K562 (cell line): ENCODE data around the gene THOC3. TPM values are rescaled to one million over a fixed set of nuclear protein-coding genes. Genes with fewer than 3 reads are reported as not detected.
A peak's percentile ranks its signal among the peaks of the same experiment; 100 is the strongest.
"Not testable (repeated sequence)": the region's sequence is repeated elsewhere in the genome, so short reads cannot be mapped to it uniquely, and the experiment has no call there.

Experiments used
- ATAC-seq: fragments of 200-7000 bp; cut with Tn5 transposase; 3 replicates; pipeline ENCODE4 v1.9.1; 2020; ENCODE audit warnings: moderate library complexity
- BruUV-seq: library from RNA; stranded (reverse); fragments of 400-500 nt; replicated peaks from 2 replicates; lab custom pipeline; 2021; lab: Mats Ljungman, UMichigan
- CTCF ChIA-PET: fragments of 300-600 bp; formaldehyde crosslinking; extraction: SDS; loops from one replicate; lab custom pipeline; 2021; ENCODE audit warnings: low intra/inter-chr PET ratio; lab: Yijun Ruan, JAX
- POLR2A ChIA-PET: fragments of 300-600, 350-650 bp; sonication (Branson Sonifier 250); formaldehyde crosslinking; extraction: SDS; loops from one replicate; lab custom pipeline; 2021; ENCODE audit warnings: antibody characterized with exemption, inconsistent platforms; lab: Yijun Ruan, JAX
- DNase-seq, 4 experiments: peaks; one replicate each; pipeline versions ENCODE4 v3.0.0 to v3.0.0-alpha.2; 2011 to 2018; ENCODE audit warnings: low spot score in 3 of 4, mixed read lengths in 3 of 4; ENCODE audit errors: extremely low read depth in 1 of 4
- FAIRE-seq: peaks from 2 replicates; lab custom pipeline; 2011; peaks lifted over from hg19 to GRCh38; lab: Jason Lieb, UNC
- H2AFZ ChIP-seq: 2 replicates; pipeline ENCODE4 v1.6.0; 2011; ENCODE audit warnings: low read depth, low read length, control low read depth, inconsistent platforms
- H3K27ac ChIP-seq: fragments of 200-600 bp; 3 replicates; pipeline ENCODE4 v1.8.0; 2011; ENCODE audit warnings: low read depth, mild to moderate bottlenecking, control low read depth, inconsistent platforms, low read length, moderate library complexity, mixed read lengths; ENCODE audit errors: extremely low read depth
- H3K27me3 ChIP-seq, 2 experiments: fragments of 300-600 bp in 1 of 2; 2 replicates in 1 of 2; 3 replicates in 1 of 2; pipeline versions ENCODE4 v1.6.0 to v1.8.0; 2011; ENCODE audit warnings: inconsistent platforms in 2 of 2, low read length in 2 of 2, mild to moderate bottlenecking in 1 of 2, mixed read lengths in 1 of 2, moderate library complexity in 1 of 2; ENCODE audit not compliant: control insufficient read depth in 2 of 2, insufficient read depth in 2 of 2
- H3K36me3 ChIP-seq: fragments of 300-600 bp; 3 replicates; pipeline ENCODE4 v1.8.0; 2011; ENCODE audit warnings: mild to moderate bottlenecking, low read length, inconsistent platforms; ENCODE audit not compliant: control insufficient read depth, insufficient read depth
- H3K4me1 ChIP-seq, 2 experiments: fragments of 200-600 bp in 1 of 2; replicated peaks in 1 of 2; 2 replicates in 1 of 2; 3 replicates in 1 of 2; pipeline versions ENCODE4 v1.5.1 to v1.8.0; 2011; ENCODE audit warnings: inconsistent platforms in 2 of 2, low read length in 2 of 2, mild to moderate bottlenecking in 1 of 2, mixed read lengths in 1 of 2, moderate library complexity in 1 of 2; ENCODE audit not compliant: control insufficient read depth in 2 of 2, insufficient read depth in 2 of 2
- H3K4me2 ChIP-seq: 2 replicates; pipeline ENCODE4 v1.6.1; 2011; ENCODE audit warnings: low read length, control low read depth, inconsistent platforms, mixed read lengths; ENCODE audit not compliant: insufficient read depth
- H3K4me3 ChIP-seq: fragments of 200-600 bp; sonication (generic), shearing (Covaris generic); 2 replicates; pipeline ENCODE4 v1.5.1; 2016; ENCODE audit warnings: control low read depth, inconsistent platforms
- H3K79me2 ChIP-seq: fragments of 200-600 bp; 3 replicates; pipeline ENCODE4 v1.8.0; 2011; ENCODE audit warnings: low read length, inconsistent platforms; ENCODE audit not compliant: control insufficient read depth, insufficient read depth
- H3K9ac ChIP-seq, 2 experiments: 2 replicates each; pipeline versions ENCODE4 v1.6.0 to v1.6.1; 2011; ENCODE audit warnings: low read depth in 2 of 2, low read length in 2 of 2, control low read depth in 1 of 2, inconsistent platforms in 1 of 2, mild to moderate bottlenecking in 1 of 2, mixed read lengths in 1 of 2; ENCODE audit not compliant: insufficient read depth in 1 of 2
- H3K9me1 ChIP-seq: one replicate; pipeline ENCODE4 v1.6.0; 2011; ENCODE audit warnings: inconsistent platforms, mild to moderate bottlenecking, low read length, moderate library complexity; ENCODE audit not compliant: control insufficient read depth, insufficient read depth
- H3K9me3 ChIP-seq: replicated peaks from 2 replicates; pipeline ENCODE4 v1.5.1; 2011; ENCODE audit warnings: low read depth, low read length, inconsistent platforms; ENCODE audit not compliant: control insufficient read depth, insufficient read depth
- H4K20me1 ChIP-seq: replicated peaks from 2 replicates; pipeline ENCODE4 v1.6.1; 2011; ENCODE audit warnings: low read length, inconsistent platforms, mixed read lengths; ENCODE audit not compliant: control insufficient read depth, insufficient read depth
- WGBS: fragments of 100-300 bp; shearing (Covaris generic); methylation state at CpG from one replicate; pipeline ENCODE4 v1.1.6; 2016; ENCODE audit warnings: low coverage, mixed read lengths; ENCODE audit not compliant: insufficient coverage; ENCODE audit errors: missing lambda C conversion rate; 5-methylcytosine and 5-hydroxymethylcytosine counted together
- in situ Hi-C: fragments of 300-500 bp; cut with MboI; formaldehyde crosslinking; loops from 4 replicates; pipeline ENCODE4 v1.15.0; 2018; ENCODE audit warnings: inconsistent platforms, mixed read lengths
- intact Hi-C: fragments of 100-400 bp; cut with micrococcal nuclease; formaldehyde crosslinking; loops from 2 replicates; pipeline ENCODE4 v1.14.2; 2022
- polyA plus RNA-seq, 8 experiments: library from polyadenylated mRNA; depleted of rRNA in 4 of 8; stranded (reverse) in 5 of 8; unstranded in 3 of 8; fragments of >200 nt; fragmentation: Nextera tagmentation in 2 of 8; fragmentation: Illumina TruSeq in 1 of 8; extraction: Ambion mirVana in 2 of 8; extraction: Trizol in 1 of 8; gene quantifications; 2 replicates each; pipeline versions ENCODE4 v1.2.1 to v1.2.3, GENCODE V29; 2011 to 2014; ENCODE audit warnings: inconsistent platforms in 1 of 8, missing spikeins in 1 of 8
- total RNA-seq, 7 experiments: library from RNA; depleted of rRNA in 6 of 7; stranded (reverse); fragments of >200 nt in 6 of 7; fragmentation: Illumina TruSeq in 2 of 7; extraction: Trizol in 2 of 7; gene quantifications; 2 replicates each; pipeline versions ENCODE4 v1.2.1 to v1.2.3, GENCODE V29; 2011 to 2021; ENCODE audit warnings: low replicate concordance in 1 of 7

The THOC3 gene
- total and polyA plus RNA-seq, 9 of the 15 experiments (the other 6 are each of a cell fraction or from before 2014, with no cell fraction given), result 29.8 to 360 (median 112) TPM

DNA sequence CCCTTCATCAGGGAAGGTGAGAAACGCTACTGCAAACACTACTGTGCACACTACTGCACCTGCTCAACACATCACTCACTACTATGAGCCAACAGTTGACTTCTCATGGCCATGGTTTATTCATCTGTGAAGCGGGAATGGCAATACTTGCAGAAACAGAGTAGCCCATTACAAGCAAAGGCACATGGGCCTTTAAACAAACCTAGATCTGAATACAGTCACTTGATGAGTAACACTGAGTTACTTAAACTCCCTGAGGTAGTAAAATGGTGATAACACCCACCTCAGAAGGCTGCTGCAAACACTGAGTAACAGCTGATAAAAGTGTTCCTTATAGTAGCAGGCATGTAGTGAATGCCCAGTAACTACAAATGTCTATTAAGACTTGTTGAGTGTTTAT lies 9.6 kb downstream of the THOC3 start:
- CTCF ChIA-PET, H4K20me1 ChIP-seq, H3K9me3 ChIP-seq, DNase-seq, H2AFZ ChIP-seq, H3K9me1 ChIP-seq, in situ Hi-C loops, H3K4me1 ChIP-seq, H3K4me3 ChIP-seq, H3K27me3 ChIP-seq, H3K79me2 ChIP-seq, H3K27ac ChIP-seq, H3K9ac ChIP-seq, H3K4me2 ChIP-seq, intact Hi-C loops, BruUV-seq, H3K36me3 ChIP-seq, POLR2A ChIA-PET, ATAC-seq: not testable (repeated sequence)
- 94% methylated on average over 2 of the region's 2 CpGs for WGBS
- FAIRE-seq, result peak; percentile 35

DNA sequence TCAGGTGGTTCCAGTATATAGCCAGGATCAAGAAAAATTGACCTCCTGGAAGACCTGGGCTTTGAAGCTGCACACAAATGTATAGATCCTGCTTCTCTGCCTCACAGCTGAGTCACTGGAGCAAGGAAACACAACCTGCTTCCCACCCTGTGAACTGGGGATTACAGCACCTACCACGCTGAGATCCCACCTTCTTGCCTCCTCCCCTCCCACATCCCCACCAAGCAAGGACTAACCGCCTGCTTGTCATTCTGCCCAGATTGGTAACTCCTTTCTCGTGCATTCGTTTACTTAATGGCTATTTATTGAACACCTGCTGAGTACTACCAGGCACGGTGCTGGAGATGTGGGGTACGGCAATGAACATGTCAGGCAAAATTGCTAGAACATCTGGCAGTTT lies 14.0 kb downstream of the THOC3 start:
- H3K36me3 ChIP-seq, H3K27me3 ChIP-seq, ATAC-seq, intact Hi-C loops, DNase-seq, H3K9ac ChIP-seq, H3K27ac ChIP-seq, POLR2A ChIA-PET, H3K79me2 ChIP-seq, H3K4me3 ChIP-seq, H3K4me1 ChIP-seq, H3K9me3 ChIP-seq, BruUV-seq, FAIRE-seq, CTCF ChIA-PET, H3K4me2 ChIP-seq, H3K9me1 ChIP-seq, H4K20me1 ChIP-seq, H2AFZ ChIP-seq: not testable (repeated sequence)
- WGBS, result 56% methylated on average over 4 of the region's 6 CpGs
- in situ Hi-C loops, result loop anchor here (5.0 kb wide), 1 partner anchor 1933 kb away; no protein-coding TSS in a partner anchor

DNA sequence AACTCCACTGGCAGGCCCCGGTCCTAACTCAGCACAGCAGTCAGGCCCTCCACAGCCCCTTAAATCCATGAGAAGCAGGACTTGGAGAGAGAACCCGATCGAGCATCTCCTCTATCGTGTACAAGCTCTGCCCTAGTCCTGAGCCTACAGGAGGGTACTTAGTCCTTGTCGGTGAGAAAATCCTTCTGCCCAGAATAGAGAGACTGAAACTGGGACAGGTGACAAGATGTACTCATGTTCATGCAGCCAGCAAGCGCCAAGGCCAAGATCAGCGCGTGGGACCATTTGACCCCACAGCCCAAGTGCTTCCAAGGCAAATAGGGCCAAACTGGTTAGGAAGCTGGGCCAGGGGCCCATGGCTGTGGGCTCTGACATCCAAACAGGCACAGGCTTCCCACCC lies 15.3 kb downstream of the THOC3 start:
- in situ Hi-C loops, result loop anchor here (5.0 kb wide), 1 partner anchor 1934 kb away; no protein-coding TSS in a partner anchor
- H3K9ac ChIP-seq, H3K79me2 ChIP-seq, H3K4me2 ChIP-seq, POLR2A ChIA-PET, H2AFZ ChIP-seq, H3K36me3 ChIP-seq, ATAC-seq, BruUV-seq, intact Hi-C loops, H4K20me1 ChIP-seq, CTCF ChIA-PET, DNase-seq, H3K4me1 ChIP-seq, H3K9me3 ChIP-seq, H3K4me3 ChIP-seq, FAIRE-seq, H3K9me1 ChIP-seq, H3K27ac ChIP-seq, H3K27me3 ChIP-seq: not testable (repeated sequence)
- 100% methylated on average over 1 of the region's 8 CpGs for WGBS

DNA sequence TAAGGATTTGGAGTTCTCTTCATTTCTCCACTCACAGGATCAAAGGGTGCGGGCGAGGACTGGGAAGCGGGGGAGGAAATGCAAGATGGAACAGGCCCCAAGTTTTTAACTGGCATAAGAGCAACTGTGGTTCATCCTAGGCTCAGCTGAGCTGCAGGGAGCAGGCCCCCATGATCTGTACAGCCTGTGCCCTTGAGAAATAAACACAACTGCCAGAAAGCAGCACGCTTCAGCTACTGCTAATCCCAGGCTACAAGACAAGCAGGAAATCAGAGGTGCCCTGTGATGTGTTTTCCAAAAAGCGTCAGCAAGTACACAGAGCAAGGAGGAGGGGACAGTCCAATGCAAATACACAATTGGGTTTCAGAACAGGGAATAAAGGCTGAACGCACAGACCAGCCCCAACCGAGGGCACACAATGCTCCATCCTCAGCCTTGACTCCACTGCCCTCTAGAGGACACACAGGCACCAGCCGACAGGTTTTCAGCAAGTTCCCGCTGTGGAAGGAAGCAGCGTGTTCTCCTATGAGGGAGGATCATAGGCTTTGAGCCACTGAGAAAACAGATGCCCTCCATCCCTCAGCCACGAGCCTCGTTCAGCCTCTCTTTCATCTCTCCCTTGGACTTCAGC lies 16.7 kb downstream of the THOC3 start:
- H2AFZ ChIP-seq, H3K36me3 ChIP-seq, H3K4me3 ChIP-seq, CTCF ChIA-PET, H3K9me1 ChIP-seq, H4K20me1 ChIP-seq, H3K79me2 ChIP-seq, H3K27ac ChIP-seq, H3K4me1 ChIP-seq, POLR2A ChIA-PET, H3K9ac ChIP-seq, H3K27me3 ChIP-seq, H3K9me3 ChIP-seq, intact Hi-C loops, DNase-seq, BruUV-seq, H3K4me2 ChIP-seq: not testable (repeated sequence)
- peak; percentile 96 for ATAC-seq
- FAIRE-seq, result peak; percentile 84
- in situ Hi-C loops, result loop anchor here (5.0 kb wide), 1 partner anchor 1936 kb away; no protein-coding TSS in a partner anchor
- no CpG with 5 or more reads among the region's 12 CpGs for WGBS
